Hepatocyte (in vitro differentiated cells): Measurements from ENCODE around the gene NCS1.

ENCODE experiments used
- CTCF ChIP-seq: fragments of 200-600 bp; sonication (generic); IDR thresholded peaks from 2 replicates; pipeline ENCODE4 v1.5.1; 2016; ENCODE audit warnings: antibody characterized with exemption, mild to moderate bottlenecking; ENCODE audit not compliant: poor library complexity
- EZH2 ChIP-seq: fragments of 200-600 bp; sonication (generic); IDR thresholded peaks from 2 replicates; pipeline ENCODE4 v1.6.1; 2016; ENCODE audit warnings: antibody characterized with exemption, mild to moderate bottlenecking, borderline replicate concordance
- EZH2phosphoT487 ChIP-seq: fragments of 200-600 bp; sonication (generic); IDR thresholded peaks from one replicate; pipeline ENCODE4 v1.6.1; 2018; ENCODE audit warnings: antibody characterized with exemption, mild to moderate bottlenecking, low read depth, moderate library complexity; ENCODE audit not compliant: unreplicated experiment, severe bottlenecking

- no peak for TF ChIP-seq CTCF
- TF ChIP-seq EZH2, result no peak
- no peak for TF ChIP-seq EZH2phosphoT487
Measured at GRCh38 chr9:130173666-130173983, 1.4 kb downstream of the NCS1 start.
